GM21723 (cell line): Measurements from ENCODE around the gene IMPA2.
"Not testable (repeated sequence)": the region's sequence is repeated elsewhere in the genome, so short reads cannot be mapped to it uniquely, and the experiment has no call there.

ENCODE experiments used
- ATAC-seq: cut with Tn5 transposase; IDR thresholded peaks from one replicate; pipeline ENCODE4 v1.9.1; 2021; ENCODE audit warnings: mild to moderate bottlenecking, moderate library complexity; ENCODE audit not compliant: unreplicated experiment

IMPA2 gene

GRCh38 chr18:11981192-11981542 is at the start of gene IMPA2:
TSS of gene IMPA2 (plus strand) at chr18:11981507. CDS start at chr18:11981670, 163 bp downstream.
- peak; percentile 47 for ATAC-seq

- ATAC-seq, result no peak
These were observed 48.9 kb upstream of the IMPA2 start for GRCh38 chr18:11932393-11932792.

- ATAC-seq, result peak; percentile 65
These were observed 43.3 kb upstream of the IMPA2 start for GRCh38 chr18:11937874-11938478.

- ATAC-seq, result no peak
These were observed 40.4 kb upstream of the IMPA2 start for GRCh38 chr18:11940956-11941355.

GRCh38 chr18:11943551-11943950 is 37.8 kb upstream of the IMPA2 start:
- no peak for ATAC-seq

- no peak for ATAC-seq
These were observed 37.1 kb upstream of the IMPA2 start for GRCh38 chr18:11944252-11944651.

GRCh38 chr18:11944786-11945185 is 36.5 kb upstream of the IMPA2 start:
- ATAC-seq, result no peak

- ATAC-seq, result not testable (repeated sequence)
These were observed 35.3 kb upstream of the IMPA2 start for GRCh38 chr18:11945834-11946659.

- no peak for ATAC-seq
These were observed 34.6 kb upstream of the IMPA2 start for GRCh38 chr18:11946756-11947155.

GRCh38 chr18:11947214-11948191 is 33.8 kb upstream of the IMPA2 start:
- peak; percentile 91 for ATAC-seq

GRCh38 chr18:11948852-11949523 is 32.3 kb upstream of the IMPA2 start:
- ATAC-seq, result no peak

- no peak for ATAC-seq
These were observed 30.5 kb upstream of the IMPA2 start for GRCh38 chr18:11950824-11951223.

GRCh38 chr18:11951390-11951851 is 29.9 kb upstream of the IMPA2 start:
- no peak for ATAC-seq

GRCh38 chr18:11953113-11953512 is 28.2 kb upstream of the IMPA2 start:
- no peak for ATAC-seq

GRCh38 chr18:11955239-11956029 is 25.9 kb upstream of the IMPA2 start:
- ATAC-seq, result no peak

GRCh38 chr18:11956371-11957308 is 24.7 kb upstream of the IMPA2 start:
- ATAC-seq, result no peak

- ATAC-seq, result no peak
These were observed 23.7 kb upstream of the IMPA2 start for GRCh38 chr18:11957636-11958035.

GRCh38 chr18:11959651-11960050 is 21.7 kb upstream of the IMPA2 start:
- ATAC-seq, result not testable (repeated sequence)
